PC-9 (cell line): ENCODE measurements around the gene C10orf95. TPM values are rescaled to one million over a fixed set of nuclear protein-coding genes. Genes with fewer than 3 reads are reported as not detected.

Experiments used
- BruUV-seq: library from RNA; stranded (reverse); fragments of 400-500 nt; replicated peaks from 2 replicates; lab custom pipeline; 2021; lab: Mats Ljungman, UMichigan
- CTCF ChIA-PET: fragments of 300-600 bp; sonication (Branson Sonifier 250); formaldehyde crosslinking; loops from one replicate; lab custom pipeline; 2022; ENCODE audit warnings: antibody characterized with exemption; lab: Charles Lee
- POLR2A ChIA-PET: fragments of 300-600 bp; sonication (Branson Sonifier 250); formaldehyde crosslinking; loops from one replicate; lab custom pipeline; 2022; ENCODE audit warnings: antibody characterized with exemption; ENCODE audit not compliant: unreplicated experiment; lab: Charles Lee
- DNase-seq, 2 experiments: peaks; one replicate each; pipeline versions ENCODE4 v3.0.0 to v3.0.0-alpha.2; 2015 to 2022; ENCODE audit warnings: mixed read lengths in 1 of 2
- H2AFZ ChIP-seq: fragments of 200-600 bp; sonication (generic); 2 replicates; pipeline ENCODE4 v1.8.1; 2017; ENCODE audit warnings: antibody characterized with exemption
- H3F3A ChIP-seq: fragments of 200-600 bp; sonication (generic); 2 replicates; pipeline ENCODE4 v1.8.1; 2017; ENCODE audit warnings: antibody characterized with exemption, mild to moderate bottlenecking, low read depth; ENCODE audit not compliant: insufficient read depth
- H3K27ac ChIP-seq: fragments of 200-600 bp; sonication (generic); 2 replicates; pipeline ENCODE4 v1.6.1; 2016; ENCODE audit warnings: mixed run types
- H3K27me3 ChIP-seq: fragments of 200-600 bp; sonication (generic); 2 replicates; pipeline ENCODE4 v1.6.1; 2016; ENCODE audit warnings: low read depth, mixed run types; ENCODE audit not compliant: insufficient read depth
- H3K36me3 ChIP-seq: fragments of 200-600 bp; sonication (generic); 2 replicates; pipeline ENCODE4 v1.6.1; 2016; ENCODE audit warnings: low read depth, mixed run types
- H3K4me1 ChIP-seq: fragments of 200-600 bp; sonication (generic); replicated peaks from 2 replicates; pipeline ENCODE4 v1.6.1; 2016; ENCODE audit warnings: mixed run types; ENCODE audit not compliant: insufficient read depth
- H3K4me2 ChIP-seq: fragments of 200-600 bp; sonication (generic); 2 replicates; pipeline ENCODE4 v1.6.1; 2017; ENCODE audit warnings: mixed run types
- H3K4me3 ChIP-seq: fragments of 200-600 bp; sonication (generic); 2 replicates; pipeline ENCODE4 v1.6.1; 2016; ENCODE audit warnings: mixed run types
- H3K79me2 ChIP-seq: fragments of 200-600 bp; sonication (generic); 2 replicates; pipeline ENCODE4 v1.6.1; 2017; ENCODE audit warnings: low read depth, mixed run types
- H3K9me2 ChIP-seq: fragments of 200-600 bp; sonication (generic); 2 replicates; pipeline ENCODE4 v1.8.1; 2017; ENCODE audit warnings: mild to moderate bottlenecking; ENCODE audit not compliant: insufficient read depth
- H3K9me3 ChIP-seq: fragments of 200-600 bp; sonication (generic); 2 replicates; pipeline ENCODE4 v1.8.1; 2016; ENCODE audit warnings: low read depth; ENCODE audit not compliant: insufficient read depth
- H4K20me1 ChIP-seq: fragments of 200-600 bp; sonication (generic); 2 replicates; pipeline ENCODE4 v1.8.1; 2017; ENCODE audit not compliant: insufficient read depth
- CTCF ChIP-seq: fragments of 200-600 bp; sonication (generic); conservative IDR thresholded peaks from 2 replicates; pipeline ENCODE4 v1.6.1; 2017; ENCODE audit warnings: mixed run types, antibody characterized with exemption, mild to moderate bottlenecking, moderate library complexity
- EZH2 ChIP-seq: fragments of 200-600 bp; sonication (generic); IDR thresholded peaks from 2 replicates; pipeline ENCODE4 v1.8.0; 2017; ENCODE audit warnings: antibody characterized with exemption, low read depth
- intact Hi-C: fragments of 100-400 bp; cut with micrococcal nuclease; formaldehyde crosslinking; loops from one replicate; pipeline ENCODE4 v1.10.0; 2022; ENCODE audit not compliant: unreplicated experiment
- total RNA-seq: library from RNA; stranded (reverse); gene quantifications from 2 replicates; pipeline ENCODE4 v1.2.3, GENCODE V29; 2021

C10orf95 gene
- total RNA-seq, 1 experiment from 2014 or later, result 1.0 TPM

- no peak overlapping the region for H3K4me2 ChIP-seq
- intact Hi-C loops, result no loop called here
- no peaks in the 10 kb centered on the region for H3K9me2 ChIP-seq
- no peaks in the 10 kb centered on the region for H3K36me3 ChIP-seq
- no peak for DNase-seq
- H3K27me3 ChIP-seq, result no peaks in the 10 kb centered on the region
- H3K79me2 ChIP-seq, result no peaks in the 10 kb centered on the region
- H3K4me1 ChIP-seq, result no peaks in the 10 kb centered on the region
- no peaks in the 10 kb centered on the region for H3K9me3 ChIP-seq
- H3F3A ChIP-seq, result no peaks in the 10 kb centered on the region
- CTCF ChIA-PET, result no interaction called here
- H4K20me1 ChIP-seq, result no peaks in the 10 kb centered on the region
- BruUV-seq, result no TSS peak
- H2AFZ ChIP-seq, result no peak overlapping the region
- no peak overlapping the region for H3K27ac ChIP-seq
- no peak for TF ChIP-seq CTCF
- TF ChIP-seq EZH2, result no peak
- POLR2A ChIA-PET, result no interaction called here
- H3K4me3 ChIP-seq, result no peak overlapping the region
These were observed 32.7 kb upstream of the C10orf95 start for GRCh38 chr10:102484021-102484420.

- no peaks in the 10 kb centered on the region for H3K27me3 ChIP-seq
- intact Hi-C loops, result no loop called here
- no peak for TF ChIP-seq EZH2
- no peak for TF ChIP-seq CTCF
- no peak overlapping the region for H3K4me3 ChIP-seq
- ChIA-PET CTCF (no interaction called here), POLR2A (no interaction called here)
- H3K9me3 ChIP-seq, result no peaks in the 10 kb centered on the region
- H3K27ac ChIP-seq, result no peak overlapping the region
- no peaks in the 10 kb centered on the region for H3K79me2 ChIP-seq
- H3K4me1 ChIP-seq, result no peaks in the 10 kb centered on the region
- no peaks in the 10 kb centered on the region for H3K9me2 ChIP-seq
- no peaks in the 10 kb centered on the region for H3F3A ChIP-seq
- DNase-seq, result no peak
- no peaks in the 10 kb centered on the region for H3K36me3 ChIP-seq
- BruUV-seq, result no TSS peak
- H4K20me1 ChIP-seq, result no peaks in the 10 kb centered on the region
- no peak overlapping the region for H3K4me2 ChIP-seq
- H2AFZ ChIP-seq, result no peak overlapping the region
These were observed 29.1 kb upstream of the C10orf95 start for GRCh38 chr10:102480396-102480795.

GRCh38 chr10:102479651-102480050, 28.3 kb upstream of the C10orf95 start:
- no peak for DNase-seq
- TF ChIP-seq EZH2, result no peak
- TF ChIP-seq CTCF, result no peak
- intact Hi-C loops, result loop anchor here (5.0 kb wide), 2 partner anchors 87 to 247 kb away; no protein-coding TSS in a partner anchor
- POLR2A ChIA-PET, result no interaction called here
- Histone ChIP-seq H3K27ac (no peak overlapping the region), H2AFZ (no peak overlapping the region), H3K9me2 (no peaks in the 10 kb centered on the region), H3F3A (no peaks in the 10 kb centered on the region), H3K4me1 (no peaks in the 10 kb centered on the region), H3K9me3 (no peaks in the 10 kb centered on the region), H3K4me2 (no peak overlapping the region), H3K36me3 (no peaks in the 10 kb centered on the region), H4K20me1 (no peaks in the 10 kb centered on the region), H3K79me2 (no peaks in the 10 kb centered on the region), H3K27me3 (no peaks in the 10 kb centered on the region), H3K4me3 (no peak overlapping the region)
- BruUV-seq, result no TSS peak
- CTCF ChIA-PET, result no interaction called here
